ENCODE measurements around the gene MIA3. TPM values are rescaled to one million over a fixed set of nuclear protein-coding genes. Genes with fewer than 3 reads are reported as not detected.

The MIA3 gene
- total RNA-seq, 1 donor from 2014 or later, result 24.3 TPM

DNA sequence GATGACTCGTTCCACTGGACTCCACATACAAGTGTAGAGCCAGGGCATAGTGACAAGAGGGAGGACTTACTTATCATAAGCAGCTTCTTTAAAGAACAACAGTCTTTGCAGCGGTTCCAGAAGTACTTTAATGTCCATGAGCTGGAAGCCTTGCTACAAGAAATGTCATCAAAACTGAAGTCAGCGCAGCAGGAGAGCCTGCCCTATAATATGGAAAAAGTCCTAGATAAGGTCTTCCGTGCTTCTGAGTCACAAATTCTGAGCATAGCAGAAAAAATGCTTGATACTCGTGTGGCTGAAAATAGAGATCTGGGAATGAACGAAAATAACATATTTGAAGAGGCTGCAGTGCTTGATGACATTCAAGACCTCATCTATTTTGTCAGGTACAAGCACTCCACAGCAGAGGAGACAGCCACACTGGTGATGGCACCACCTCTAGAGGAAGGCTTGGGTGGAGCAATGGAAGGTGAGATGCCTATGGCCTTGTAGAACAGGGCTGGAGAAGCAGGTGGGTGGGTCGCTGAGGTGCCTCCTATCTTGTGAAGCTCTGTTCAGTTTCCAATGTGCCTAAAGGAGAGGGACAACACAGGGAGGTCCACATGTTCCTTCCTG, 12.1 kb downstream of the MIA3 start:
- DNase-seq (ENCODE audit: extremely low spot score in 2 of 2), result no peak
- TF ChIP-seq, protein P1, sequence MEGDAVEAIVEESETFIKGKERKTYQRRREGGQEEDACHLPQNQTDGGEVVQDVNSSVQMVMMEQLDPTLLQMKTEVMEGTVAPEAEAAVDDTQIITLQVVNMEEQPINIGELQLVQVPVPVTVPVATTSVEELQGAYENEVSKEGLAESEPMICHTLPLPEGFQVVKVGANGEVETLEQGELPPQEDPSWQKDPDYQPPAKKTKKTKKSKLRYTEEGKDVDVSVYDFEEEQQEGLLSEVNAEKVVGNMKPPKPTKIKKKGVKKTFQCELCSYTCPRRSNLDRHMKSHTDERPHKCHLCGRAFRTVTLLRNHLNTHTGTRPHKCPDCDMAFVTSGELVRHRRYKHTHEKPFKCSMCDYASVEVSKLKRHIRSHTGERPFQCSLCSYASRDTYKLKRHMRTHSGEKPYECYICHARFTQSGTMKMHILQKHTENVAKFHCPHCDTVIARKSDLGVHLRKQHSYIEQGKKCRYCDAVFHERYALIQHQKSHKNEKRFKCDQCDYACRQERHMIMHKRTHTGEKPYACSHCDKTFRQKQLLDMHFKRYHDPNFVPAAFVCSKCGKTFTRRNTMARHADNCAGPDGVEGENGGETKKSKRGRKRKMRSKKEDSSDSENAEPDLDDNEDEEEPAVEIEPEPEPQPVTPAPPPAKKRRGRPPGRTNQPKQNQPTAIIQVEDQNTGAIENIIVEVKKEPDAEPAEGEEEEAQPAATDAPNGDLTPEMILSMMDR (IDR thresholded peaks at IDR 0.05), result no peak
- no peak for TF ChIP-seq POLR2A (IDR thresholded peaks at IDR 0.05)
- TF ChIP-seq POLR2AphosphoS5 (IDR thresholded peaks at IDR 0.05; ENCODE audit: insufficient read depth in 1 of 2, low read depth in 1 of 2), result no peak
- intact Hi-C loops (cut with DNase I), result no loop called here
- Histone ChIP-seq H3K27me3 (no peaks in the 10 kb centered on the region), H3K4me3 (no peak overlapping the region), H3K9me3 (no peaks in the 10 kb centered on the region), H3K4me1 (no peaks in the 10 kb centered on the region), H3K36me3 (peaks cover 0 to 63% of the 10 kb centered on the region in 2 donors), H3K27ac (no peak overlapping the region)

DNA sequence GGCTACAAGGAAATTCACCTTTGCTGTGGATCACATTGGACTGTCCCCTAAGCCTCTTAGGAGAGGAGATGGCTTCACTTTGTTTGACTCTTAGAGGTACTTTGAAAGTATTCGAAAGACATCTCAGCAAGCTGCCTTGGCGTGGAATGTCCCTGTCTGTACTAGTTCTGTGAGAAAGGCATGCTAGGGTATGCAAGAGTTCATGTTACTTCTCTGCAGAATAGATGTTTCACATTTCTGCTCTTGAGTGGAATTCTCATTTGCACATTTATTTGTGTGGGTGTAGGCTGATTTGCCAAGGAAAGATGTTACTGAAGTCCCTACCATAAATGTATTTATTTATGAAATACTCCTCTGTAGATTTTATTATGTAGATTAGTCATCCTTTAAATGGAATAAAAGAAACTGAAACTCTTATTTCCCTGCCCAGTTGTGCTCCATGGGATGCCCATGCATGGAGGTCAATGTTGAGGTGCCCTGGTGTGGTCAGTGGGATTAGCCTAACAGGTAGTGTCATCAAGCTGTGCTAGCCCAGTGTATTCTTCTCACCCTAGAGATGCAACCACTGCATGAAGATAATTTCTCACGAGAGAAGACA, 13.8 kb downstream of the MIA3 start:
- no peaks in the 10 kb centered on the region for H3K9me3 ChIP-seq
- intact Hi-C loops (cut with DNase I), result no loop called here
- no peak for TF ChIP-seq POLR2A (IDR thresholded peaks at IDR 0.05)
- TF ChIP-seq POLR2AphosphoS5 (IDR thresholded peaks at IDR 0.05; ENCODE audit: insufficient read depth in 1 of 2, low read depth in 1 of 2), result no peak
- TF ChIP-seq, protein P1 (IDR thresholded peaks at IDR 0.05), result no peak
- no peak overlapping the region for H3K27ac ChIP-seq
- DNase-seq (ENCODE audit: extremely low spot score in 2 of 2), result no peak
- no peaks in the 10 kb centered on the region for H3K4me1 ChIP-seq
- no peak overlapping the region for H3K4me3 ChIP-seq
- H3K27me3 ChIP-seq, result no peaks in the 10 kb centered on the region
- H3K36me3 ChIP-seq, result peaks cover 0 to 46% of the 10 kb centered on the region in 2 donors

DNA sequence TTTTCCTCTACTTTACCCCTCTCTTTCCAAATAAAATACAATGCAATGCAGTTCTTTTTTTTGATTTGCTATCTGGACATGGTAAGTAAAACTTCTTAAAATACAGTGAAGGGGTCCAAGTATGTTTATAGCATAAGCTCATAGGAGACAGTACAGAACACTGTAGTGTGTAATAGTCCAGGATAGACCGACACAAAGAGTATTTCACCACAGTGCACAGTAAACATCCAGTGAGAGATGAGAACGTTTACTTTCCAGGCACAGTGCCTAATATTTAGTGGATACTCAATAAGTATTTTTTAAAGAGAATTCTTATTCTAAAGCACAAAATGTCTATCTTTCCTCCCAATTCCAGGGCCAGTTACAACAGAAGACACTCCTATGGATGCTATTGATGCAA, 14.9 kb downstream of the MIA3 start:
- Histone ChIP-seq H3K27ac (no peak overlapping the region), H3K4me3 (no peak overlapping the region), H3K9me3 (no peaks in the 10 kb centered on the region), H3K27me3 (no peaks in the 10 kb centered on the region), H3K4me1 (no peaks in the 10 kb centered on the region), H3K36me3 (peaks cover 0 to 35% of the 10 kb centered on the region in 2 donors)
- TF ChIP-seq POLR2A (IDR thresholded peaks at IDR 0.05) (no peak), POLR2AphosphoS5 (IDR thresholded peaks at IDR 0.05; ENCODE audit: insufficient read depth in 1 of 2, low read depth in 1 of 2) (no peak)
- TF ChIP-seq, protein P1 (IDR thresholded peaks at IDR 0.05), result no peak
- DNase-seq (ENCODE audit: extremely low spot score in 2 of 2), result no peak
- intact Hi-C loops (cut with DNase I), result no loop called here

DNA sequence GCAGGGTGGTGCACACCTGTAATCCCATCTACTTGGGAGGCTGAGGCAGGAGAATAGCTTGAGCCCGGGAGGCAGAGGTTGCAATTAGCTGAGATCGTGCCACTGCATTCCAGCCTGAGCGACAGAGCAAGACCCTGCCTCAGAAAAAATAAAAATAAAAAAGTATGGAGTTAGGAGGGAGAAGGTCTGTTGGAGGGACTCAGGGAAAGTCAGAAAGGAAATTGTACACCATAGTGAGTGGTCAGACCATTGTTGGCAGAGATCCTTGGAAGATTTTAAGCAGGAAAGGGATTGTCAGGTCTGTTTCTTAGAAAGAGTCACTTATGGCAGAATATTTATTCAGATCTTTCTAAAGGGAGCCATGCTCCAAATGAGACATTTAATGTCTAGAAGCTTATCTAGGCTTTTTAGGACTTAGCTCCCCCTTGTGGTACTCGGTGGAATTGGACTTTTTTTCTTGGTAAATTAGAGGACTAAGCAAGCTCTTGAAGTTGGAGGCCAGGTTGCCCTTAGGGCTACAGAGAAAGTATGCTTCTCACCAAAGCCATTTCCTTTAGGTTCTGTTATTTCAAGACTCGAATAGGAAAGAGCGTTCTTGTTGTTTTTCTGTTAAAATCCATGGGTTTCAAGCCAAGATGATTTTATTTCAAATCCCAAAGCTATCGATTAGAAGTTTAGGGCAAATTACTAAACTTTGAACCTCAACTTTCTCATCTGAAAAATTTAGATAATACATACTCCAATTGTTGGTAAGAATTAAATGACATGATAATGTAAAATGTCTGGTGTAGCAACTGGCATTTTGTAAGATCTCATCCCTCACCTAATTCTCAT, 16.5 kb downstream of the MIA3 start:
- no peak overlapping the region for H3K4me3 ChIP-seq
- peaks cover 0 to 24% of the 10 kb centered on the region in 2 donors for H3K36me3 ChIP-seq
- H3K4me1 ChIP-seq, result no peaks in the 10 kb centered on the region
- peak overlapping the region; percentile 37 for H3K27ac ChIP-seq
- DNase-seq (ENCODE audit: extremely low spot score in 2 of 2), result no peak
- intact Hi-C loops (cut with DNase I), result loop anchor here (5.0 kb wide), 1 partner anchor 167 kb away; no protein-coding TSS in a partner anchor
- H3K9me3 ChIP-seq, result no peaks in the 10 kb centered on the region
- peak in 1 of 2 donors; percentile 59 for TF ChIP-seq POLR2AphosphoS5 (IDR thresholded peaks at IDR 0.05; ENCODE audit: insufficient read depth in 1 of 2, low read depth in 1 of 2)
- no peak for TF ChIP-seq POLR2A (IDR thresholded peaks at IDR 0.05)
- TF ChIP-seq, protein P1 (IDR thresholded peaks at IDR 0.05), result peak; percentile 31 to 83 (median 70)
- no peaks in the 10 kb centered on the region for H3K27me3 ChIP-seq
